Glomerular visceral epithelial cell (primary cell): ENCODE data around the gene USP21.

Experiments used
- DNase-seq: peaks from one replicate; pipeline ENCODE4 v3.0.0-alpha.2; 2016; ENCODE audit errors: extremely low spot score

The USP21 gene

GRCh38 chr1:161133220-161133740 is 26.0 kb upstream of the USP21 start:
- DNase-seq = peak; percentile 33

- no peak for DNase-seq
Observed at GRCh38 chr1:161137881-161138280, 21.4 kb upstream of the USP21 start.

GRCh38 chr1:161138431-161138830 is 20.9 kb upstream of the USP21 start:
- DNase-seq = no peak

- peak; percentile 47 for DNase-seq
Observed at GRCh38 chr1:161139766-161140165, 19.5 kb upstream of the USP21 start.

DNA sequence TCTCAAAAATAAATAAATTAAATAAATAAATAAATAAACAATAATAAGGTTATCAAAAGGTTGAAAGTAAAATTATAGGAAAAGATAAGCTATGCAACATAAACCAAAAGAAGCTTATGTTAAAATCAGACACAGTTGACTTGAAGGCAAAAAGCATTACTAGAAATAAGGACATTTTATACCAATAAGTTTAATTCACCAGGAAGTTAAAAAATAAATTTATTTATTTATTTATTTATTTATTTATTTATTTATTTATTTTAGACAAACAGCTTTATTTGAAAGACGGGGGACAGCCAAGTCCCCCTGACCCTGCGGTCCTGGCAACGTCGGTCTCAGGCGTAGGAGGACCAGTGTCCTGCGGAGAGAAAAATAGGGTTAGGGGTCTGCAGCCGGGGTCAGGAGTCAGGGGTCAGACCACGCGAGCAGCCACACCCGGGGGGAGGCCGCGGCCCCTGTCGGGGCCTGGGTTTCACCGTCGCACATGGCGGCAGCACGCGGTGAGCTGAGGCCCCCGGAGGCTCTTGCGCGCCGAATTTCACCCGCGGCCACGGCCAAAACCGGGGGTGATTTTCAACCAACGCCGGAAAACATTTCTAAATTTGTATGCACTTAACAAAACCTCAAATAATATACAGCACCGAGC is 18.4 kb upstream of the USP21 start:
- DNase-seq = no peak

DNA sequence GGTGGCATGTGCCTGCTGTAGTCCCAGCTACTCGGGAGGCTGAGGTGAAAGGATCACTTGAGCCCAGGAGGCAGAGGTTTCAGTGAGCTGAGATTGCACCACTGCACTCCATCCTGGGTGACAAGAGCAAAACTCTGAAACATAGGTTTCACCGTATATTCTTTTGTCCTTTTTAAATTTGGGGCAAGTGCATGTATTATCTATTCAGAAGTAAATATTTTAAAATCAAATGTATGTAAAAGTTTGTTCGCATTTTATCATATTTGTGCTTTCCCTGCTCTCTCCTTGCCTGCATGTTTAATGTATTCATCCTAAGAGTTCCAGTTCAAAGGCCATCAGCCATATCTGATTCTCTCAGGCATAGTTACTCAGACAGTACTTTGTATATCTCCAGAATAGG is 13.5 kb upstream of the USP21 start:
- no peak for DNase-seq

- DNase-seq = no peak
Observed at GRCh38 chr1:161153176-161153575, 6.1 kb upstream of the USP21 start.

DNA sequence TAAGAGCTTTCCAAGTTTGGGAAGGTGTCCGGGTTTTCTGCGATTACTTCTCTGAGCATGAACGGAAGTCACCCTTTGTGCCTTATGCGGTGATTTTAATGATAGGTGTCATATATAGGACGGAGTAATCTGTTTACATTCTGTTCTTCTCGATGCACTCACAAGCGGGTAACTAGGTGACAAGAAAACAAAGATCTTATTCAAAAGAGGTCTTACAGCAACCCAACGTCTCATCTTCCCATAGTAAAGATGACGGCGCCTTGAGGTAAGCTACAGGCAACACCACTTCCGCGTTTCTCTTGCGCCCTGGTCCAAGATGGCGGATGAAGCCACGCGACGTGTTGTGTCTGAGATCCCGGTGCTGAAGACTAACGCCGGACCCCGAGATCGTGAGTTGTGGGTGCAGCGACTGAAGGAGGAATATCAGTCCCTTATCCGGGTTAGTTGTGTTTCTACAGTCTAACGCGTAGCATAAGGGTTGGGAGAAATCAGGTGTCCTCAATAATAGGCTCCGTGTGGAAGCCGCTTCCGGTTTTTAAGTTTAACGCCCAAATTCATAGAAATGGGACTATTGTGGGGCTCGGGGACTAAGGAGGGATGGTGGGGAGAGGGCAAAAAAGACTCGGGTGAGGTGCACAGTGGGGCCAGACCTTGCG is 5.5 kb upstream of the USP21 start, which contains the start of gene UFC1:
Gene UFC1, plus strand, starts transcription at position 297 of the 656 bp plus-strand sequence. Its CDS starts 20 bp downstream, at position 317.
- DNase-seq = peak; percentile 88

DNA sequence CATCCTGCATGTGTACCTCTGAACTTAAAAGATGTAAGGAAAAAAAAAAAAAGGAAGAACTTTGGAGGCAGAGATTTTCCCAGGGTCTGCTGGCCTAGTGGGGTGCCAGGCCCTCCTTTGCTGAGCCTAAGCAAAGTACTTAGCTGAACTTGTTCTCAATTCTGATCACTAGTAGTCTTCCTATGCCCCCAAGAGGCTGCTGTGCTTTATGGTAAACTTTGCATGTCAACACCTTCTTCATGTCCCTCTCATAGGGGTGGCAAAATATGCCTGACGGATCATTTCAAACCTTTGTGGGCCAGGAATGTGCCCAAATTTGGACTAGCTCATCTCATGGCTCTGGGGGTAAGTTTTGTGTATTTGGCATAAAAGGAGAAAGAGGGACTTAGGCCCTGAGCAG is 1.4 kb upstream of the USP21 start:
- no peak for DNase-seq

- no peak for DNase-seq
Observed at GRCh38 chr1:161158316-161159010, 837 bp upstream of the USP21 start.

- DNase-seq = no peak
Observed at GRCh38 chr1:161159913-161160243, 578 bp downstream of the USP21 start.

DNA sequence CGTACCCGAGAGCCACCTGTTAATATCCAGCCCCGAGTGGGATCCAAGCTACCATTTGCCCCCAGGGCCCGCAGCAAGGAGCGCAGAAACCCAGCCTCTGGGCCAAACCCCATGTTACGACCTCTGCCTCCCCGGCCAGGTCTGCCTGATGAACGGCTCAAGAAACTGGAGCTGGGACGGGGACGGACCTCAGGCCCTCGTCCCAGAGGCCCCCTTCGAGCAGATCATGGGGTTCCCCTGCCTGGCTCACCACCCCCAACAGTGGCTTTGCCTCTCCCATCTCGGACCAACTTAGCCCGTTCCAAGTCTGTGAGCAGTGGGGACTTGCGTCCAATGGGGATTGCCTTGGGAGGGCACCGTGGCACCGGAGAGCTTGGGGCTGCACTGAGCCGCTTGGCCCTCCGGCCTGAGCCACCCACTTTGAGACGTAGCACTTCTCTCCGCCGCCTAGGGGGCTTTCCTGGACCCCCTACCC is 1.4 kb downstream of the USP21 start:
- no peak for DNase-seq

DNA sequence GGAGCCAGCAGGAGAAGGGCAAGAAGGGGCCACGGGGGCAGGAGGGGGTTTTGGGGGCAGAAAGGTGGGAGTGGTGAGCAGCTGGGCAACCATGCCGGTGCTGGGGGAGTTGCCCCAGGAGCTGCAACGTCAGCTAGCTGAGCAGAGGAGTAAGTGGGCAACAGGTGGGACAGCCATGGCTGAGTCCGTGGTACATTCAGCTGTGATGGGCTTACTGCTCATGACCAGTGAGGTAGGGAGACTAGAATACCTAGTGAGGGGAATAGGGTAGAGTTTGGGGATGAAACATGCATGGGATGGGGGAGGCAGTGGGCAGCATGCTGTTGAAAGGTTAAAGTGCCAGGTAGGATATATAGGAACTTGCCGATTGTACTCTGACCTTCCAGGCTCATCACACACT is 2.4 kb downstream of the USP21 start:
- no peak for DNase-seq

- DNase-seq = no peak
Observed at GRCh38 chr1:161162052-161162451, 2.8 kb downstream of the USP21 start.

DNA sequence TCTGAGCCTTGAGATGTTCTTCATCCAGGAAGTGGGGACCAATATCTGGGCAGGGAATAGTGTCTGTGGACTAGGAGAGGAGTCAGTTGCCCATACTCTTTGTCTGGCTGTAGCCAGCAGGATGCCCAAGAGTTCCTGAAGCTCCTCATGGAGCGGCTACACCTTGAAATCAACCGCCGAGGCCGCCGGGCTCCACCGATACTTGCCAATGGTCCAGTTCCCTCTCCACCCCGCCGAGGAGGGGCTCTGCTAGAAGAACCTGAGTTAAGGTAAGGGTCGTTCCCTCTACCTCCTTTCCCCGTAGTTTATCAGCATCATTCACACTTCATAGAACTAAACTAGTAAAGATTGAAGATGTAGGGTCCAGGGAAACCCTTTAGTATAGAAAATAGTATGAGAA is 3.5 kb downstream of the USP21 start:
- no peak for DNase-seq

- DNase-seq = no peak
Observed at GRCh38 chr1:161163793-161164192, 4.5 kb downstream of the USP21 start.

DNA sequence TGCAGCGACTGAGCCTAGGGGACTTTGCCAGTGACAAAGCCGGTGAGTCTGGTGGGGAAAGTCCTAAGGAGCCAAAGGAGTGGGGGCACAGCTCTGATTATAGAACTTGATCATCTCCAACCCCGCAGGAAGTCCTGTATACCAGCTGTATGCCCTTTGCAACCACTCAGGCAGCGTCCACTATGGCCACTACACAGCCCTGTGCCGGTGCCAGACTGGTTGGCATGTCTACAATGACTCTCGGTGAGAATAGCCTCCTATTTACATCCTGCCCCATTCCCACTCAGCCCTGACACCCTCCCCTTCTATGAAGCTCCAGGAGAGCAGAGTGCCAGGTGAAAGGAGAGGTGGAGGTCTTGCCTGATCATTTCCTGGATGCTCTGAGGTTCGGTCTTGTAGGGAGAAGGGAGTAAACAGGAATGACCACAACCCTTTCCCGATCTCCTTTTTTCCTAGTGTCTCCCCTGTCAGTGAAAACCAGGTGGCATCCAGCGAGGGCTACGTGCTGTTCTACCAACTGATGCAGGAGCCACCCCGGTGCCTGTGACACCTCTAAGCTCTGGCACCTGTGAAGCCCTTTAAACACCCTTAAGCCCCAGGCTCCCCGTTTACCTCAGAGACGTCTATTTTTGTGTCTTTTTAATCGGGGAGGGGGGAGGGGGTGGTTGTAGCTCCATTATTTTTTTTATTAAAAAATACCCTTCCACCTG is 5.8 kb downstream of the USP21 start:
- DNase-seq = no peak

DNA sequence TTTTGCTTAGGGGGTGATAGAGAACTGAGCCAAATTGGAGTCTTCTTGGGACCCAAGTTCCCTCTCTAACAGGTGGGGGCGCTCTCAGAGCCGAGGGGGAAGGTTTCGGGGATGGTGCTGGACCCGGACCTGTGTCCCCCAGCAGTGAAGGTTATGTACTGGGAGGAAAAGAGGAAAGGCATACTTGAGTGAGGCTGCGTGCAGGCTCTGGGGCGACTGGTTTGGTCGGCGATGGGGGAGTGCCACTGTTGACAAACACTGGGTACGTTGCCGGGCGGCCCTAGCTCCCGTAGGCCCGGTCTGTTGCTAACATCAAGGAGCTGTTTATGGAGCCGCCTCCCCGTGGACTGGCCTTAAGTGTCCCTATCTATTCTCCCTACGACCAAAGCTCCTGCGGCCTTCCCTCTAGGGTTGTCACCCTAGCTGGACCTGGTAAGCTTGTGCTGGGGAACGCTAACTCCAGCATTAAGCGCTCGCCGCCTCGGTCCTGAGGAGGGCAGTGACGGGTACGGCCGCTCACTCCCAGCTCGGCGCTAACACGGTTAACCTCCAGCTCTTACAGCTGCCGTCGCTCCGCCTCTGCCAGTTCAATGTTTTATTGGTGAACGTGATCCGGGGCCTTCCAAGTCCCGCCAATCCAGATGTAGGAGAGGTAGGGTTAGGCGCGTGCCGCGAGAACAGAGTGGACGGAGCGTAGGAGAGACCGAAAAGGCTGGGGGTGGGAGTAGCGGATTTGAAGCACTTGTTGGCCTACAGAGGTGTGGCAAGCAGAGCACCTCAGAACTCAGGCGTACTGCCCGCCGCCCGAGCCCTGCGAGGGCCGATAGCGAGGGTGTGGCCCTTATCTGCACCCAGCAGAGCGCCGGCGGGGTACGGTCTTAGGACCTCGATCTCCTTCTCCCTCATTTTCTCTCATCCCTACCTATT is 6.7 kb downstream of the USP21 start, which contains the start of gene PPOX:
Gene PPOX, plus strand, starts transcription at position 685 of the 927 bp plus-strand sequence. CDS start 422 bp downstream, outside the sequence.
- peak; percentile 98 for DNase-seq

DNA sequence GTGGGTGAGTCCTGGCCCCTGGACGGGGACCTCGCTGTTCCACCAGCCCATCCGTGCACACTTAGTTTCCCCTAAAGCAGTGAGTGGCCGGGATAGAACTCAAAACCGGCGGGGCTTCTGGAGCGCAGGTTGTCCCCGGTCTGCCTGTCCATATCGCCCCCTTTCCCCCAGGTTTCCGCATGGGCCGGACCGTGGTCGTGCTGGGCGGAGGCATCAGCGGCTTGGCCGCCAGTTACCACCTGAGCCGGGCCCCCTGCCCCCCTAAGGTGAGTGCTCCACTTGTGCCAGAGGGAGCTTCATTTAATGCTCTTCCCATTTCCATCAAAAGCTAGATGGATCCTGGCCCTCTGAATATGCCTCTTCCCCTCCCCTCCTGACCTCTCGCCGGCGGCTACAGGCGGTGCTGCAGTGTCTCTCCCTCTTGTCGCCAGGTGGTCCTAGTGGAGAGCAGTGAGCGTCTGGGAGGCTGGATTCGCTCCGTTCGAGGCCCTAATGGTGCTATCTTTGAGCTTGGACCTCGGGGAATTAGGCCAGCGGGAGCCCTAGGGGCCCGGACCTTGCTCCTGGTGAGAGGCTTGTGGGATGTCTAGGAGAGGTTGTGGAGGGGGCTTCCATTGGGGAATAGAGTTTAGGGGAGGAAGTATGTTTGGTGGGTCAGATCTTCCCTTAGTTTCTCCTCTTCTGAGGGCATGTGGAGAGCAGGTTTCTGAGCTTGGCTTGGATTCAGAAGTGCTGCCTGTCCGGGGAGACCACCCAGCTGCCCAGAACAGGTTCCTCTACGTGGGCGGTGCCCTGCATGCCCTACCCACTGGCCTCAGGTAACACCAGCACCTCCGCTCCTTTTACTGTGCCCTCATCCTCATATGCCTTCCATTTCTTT is 7.6 kb downstream of the USP21 start:
- peak; percentile 32 for DNase-seq

- DNase-seq = no peak
Observed at GRCh38 chr1:161168906-161169305, 9.6 kb downstream of the USP21 start.
